GM18508 (cell line): ENCODE measurements around the gene GPR52.

ENCODE experiments used
- ATAC-seq: cut with Tn5 transposase; IDR thresholded peaks from one replicate; pipeline ENCODE4 v1.9.1; 2021; ENCODE audit warnings: moderate number of reproducible peaks; ENCODE audit not compliant: insufficient read depth, unreplicated experiment

GPR52 gene

DNA sequence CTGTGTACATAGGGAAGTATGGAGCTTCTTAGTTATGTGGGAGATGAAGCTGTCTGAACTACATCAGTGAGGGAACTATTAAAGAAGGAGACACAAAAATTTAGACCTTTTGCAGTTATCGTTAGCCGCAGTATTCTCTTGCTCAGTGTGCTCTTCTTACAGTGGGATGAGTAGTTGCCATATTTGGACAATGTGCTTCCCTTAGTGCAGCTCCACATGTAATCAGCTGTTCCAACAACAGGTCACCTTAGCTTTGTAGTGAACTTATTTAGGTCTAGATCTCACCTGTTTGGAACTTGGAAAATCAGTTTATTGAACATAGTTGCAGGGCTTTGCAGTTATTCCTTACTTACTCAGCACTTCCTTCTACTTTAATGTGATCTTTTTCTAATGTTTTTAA, 18.1 kb downstream of the GPR52 start:
- no peak for ATAC-seq

DNA sequence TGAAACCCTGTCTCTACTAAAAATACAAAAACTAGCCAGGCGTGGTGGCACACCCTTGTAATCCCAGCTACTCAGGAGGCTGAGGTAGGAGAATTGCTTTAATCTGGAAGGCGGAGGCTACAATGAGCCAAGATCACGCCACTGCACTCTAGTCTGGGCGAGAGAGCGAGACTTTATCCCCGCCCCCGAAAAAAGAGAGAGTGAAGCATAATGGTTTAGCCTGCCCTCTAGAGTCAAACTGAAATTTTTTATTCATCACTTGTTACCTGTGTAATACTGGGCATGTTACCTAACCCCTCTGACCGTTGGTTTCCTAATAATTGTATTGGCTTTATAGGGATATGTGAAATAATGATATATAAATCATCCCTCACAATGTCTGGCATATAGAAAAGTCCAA, 18.8 kb downstream of the GPR52 start:
- ATAC-seq: no peak

DNA sequence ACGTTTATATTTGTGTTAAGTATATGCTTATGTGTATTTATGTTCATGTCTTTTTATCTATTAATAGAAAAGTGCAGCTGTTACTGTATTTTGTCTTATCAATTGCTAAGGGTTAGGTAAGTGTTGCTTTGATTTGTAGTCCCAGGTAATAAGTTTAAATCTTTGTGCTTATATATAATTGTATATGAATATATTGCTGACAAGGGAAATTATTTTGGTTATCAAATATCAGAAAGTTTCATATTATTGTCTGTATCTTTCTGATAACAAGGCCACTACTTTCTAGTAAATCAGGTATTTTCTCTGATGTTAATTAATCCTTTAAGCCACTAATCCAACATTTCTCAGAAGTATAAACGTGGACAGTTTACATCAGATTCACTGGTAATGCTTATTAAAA, 21.3 kb downstream of the GPR52 start:
- no peak for ATAC-seq

DNA sequence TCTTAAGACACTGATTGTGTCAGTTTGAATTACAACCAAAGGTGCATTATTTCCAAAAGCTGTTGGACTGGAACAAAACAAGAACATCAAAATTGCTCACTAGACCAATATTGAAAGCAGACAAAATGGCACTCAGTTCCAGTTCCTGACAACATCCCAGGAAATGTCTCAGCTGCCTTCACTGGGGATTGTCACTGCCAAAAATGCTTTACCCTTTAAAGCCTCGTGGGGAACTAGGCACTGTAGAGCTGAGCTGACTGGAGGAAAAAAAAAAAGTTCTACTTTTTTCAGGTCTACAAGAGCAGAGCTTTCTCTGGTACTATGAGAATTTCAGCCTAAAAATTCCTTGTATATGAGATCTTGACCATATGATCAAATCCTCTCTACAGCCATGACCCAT, 21.9 kb downstream of the GPR52 start:
- no peak for ATAC-seq

DNA sequence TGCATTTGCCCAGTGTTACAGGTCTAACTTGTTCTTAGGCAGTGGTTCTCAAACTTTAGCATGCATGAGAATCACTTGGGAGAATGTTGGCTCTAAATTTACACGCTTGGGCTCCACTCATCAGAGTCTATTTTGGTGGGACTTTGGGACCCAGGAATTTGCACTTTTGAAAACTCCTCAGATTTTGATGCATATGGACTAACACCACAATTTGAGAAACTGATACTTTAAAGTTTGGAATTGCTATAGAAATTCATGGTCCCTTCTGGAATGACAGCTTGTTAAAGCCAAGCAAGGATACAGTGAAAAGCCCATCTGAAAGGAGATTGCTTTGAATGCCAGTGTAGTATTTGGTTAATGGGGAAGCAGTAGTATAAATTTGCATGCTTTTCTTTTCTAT, 31.5 kb downstream of the GPR52 start:
- no peak for ATAC-seq

DNA sequence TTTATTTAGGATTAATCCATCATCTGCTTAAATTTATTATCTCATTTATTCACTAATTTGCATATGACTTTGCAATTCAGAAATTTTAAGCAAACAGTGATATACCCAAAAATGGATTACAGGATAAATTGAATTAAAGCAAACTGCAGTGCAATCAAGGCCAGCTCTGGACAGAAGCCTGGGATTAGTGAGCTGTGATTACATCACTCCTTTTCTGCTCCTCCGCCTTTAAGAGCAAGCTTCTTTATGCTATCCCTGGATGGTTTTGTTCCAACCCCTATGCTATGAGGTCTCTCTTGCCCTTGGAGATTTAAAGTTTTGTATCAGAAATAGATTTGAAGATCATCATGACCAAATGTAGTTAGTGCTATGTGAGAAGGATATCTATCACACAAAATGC, 32.6 kb downstream of the GPR52 start:
- ATAC-seq: no peak

DNA sequence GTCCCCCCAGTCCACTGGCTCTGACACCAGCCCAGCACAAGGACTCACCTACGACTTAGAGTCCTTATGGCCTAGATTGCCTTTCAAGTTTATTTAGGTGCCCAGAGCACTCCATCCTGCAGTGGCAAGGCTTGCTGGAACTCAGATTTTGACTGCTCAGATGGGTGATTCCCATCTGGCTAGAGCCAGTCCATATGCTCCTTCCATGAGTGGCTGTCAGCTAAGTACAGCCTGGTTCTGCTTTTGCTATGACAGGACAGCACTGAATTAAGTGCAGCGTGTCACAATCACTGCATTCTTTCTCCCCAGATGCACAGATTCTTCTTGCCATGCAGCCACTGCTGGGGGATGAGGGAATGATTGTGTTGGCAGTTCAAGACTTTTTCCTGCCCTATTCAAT, 43.8 kb downstream of the GPR52 start:
- ATAC-seq: no peak

DNA sequence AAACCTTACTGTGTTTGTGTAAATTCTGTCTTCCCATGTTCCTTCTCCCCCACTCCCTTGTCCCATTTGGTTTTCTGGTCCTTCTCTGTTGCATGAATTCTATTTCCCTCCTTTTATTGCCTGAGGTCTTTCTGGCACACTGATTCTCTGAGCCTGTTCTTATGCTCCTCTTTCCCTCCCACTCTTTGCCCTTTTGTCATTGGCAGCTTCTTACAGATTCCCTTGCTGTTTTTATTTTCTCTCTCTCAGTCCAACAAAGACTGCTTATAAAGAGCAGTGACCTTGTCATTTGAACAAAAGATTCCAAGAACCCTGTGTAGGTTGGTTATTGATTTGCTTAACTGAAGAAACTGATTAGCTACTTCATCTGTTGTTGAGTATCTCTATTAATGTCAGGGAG, 49.7 kb downstream of the GPR52 start:
- no peak for ATAC-seq
